HepG2 (cell line): ENCODE results near the gene SLC1A4. TPM values are rescaled to one million over a fixed set of nuclear protein-coding genes. Genes with fewer than 3 reads are reported as not detected.

Source experiments
- ATAC-seq: fragments of 200-7000 bp; cut with Tn5 transposase; 3 replicates; pipeline ENCODE4 v1.9.1; 2020; ENCODE audit warnings: mild to moderate bottlenecking, moderate library complexity
- BruUV-seq: library from RNA; stranded (reverse); fragments of 400-500 nt; replicated peaks from 2 replicates; lab custom pipeline; 2021; lab: Mats Ljungman, UMichigan
- CTCF ChIA-PET: fragments of 300-600 bp; formaldehyde crosslinking; extraction: SDS; loops from one replicate; lab custom pipeline; 2021; ENCODE audit warnings: low total read pairs, inconsistent platforms, low intra/inter-chr PET ratio; lab: Yijun Ruan, JAX
- POLR2A ChIA-PET: fragments of 350-600 bp; sonication (Branson Sonifier 250); formaldehyde crosslinking; loops from one replicate; lab custom pipeline; 2020; ENCODE audit warnings: antibody characterized with exemption, inconsistent platforms; lab: Yijun Ruan, JAX
- DNase-seq: peaks from one replicate; pipeline ENCODE4 v3.0.0-alpha.2; 2015; ENCODE audit warnings: low spot score
- FAIRE-seq: peaks from 3 replicates; lab custom pipeline; 2011; peaks lifted over from hg19 to GRCh38; lab: Jason Lieb, UNC
- H2AFZ ChIP-seq: one replicate; pipeline ENCODE4 v1.6.1; 2011; ENCODE audit warnings: low read length, inconsistent platforms
- H3K27ac ChIP-seq: fragments of 300-600 bp; 3 replicates; pipeline ENCODE4 v1.8.0; 2011; ENCODE audit warnings: mixed run types, mild to moderate bottlenecking, mixed read lengths, low read length, inconsistent platforms; ENCODE audit not compliant: insufficient read depth; ENCODE audit errors: extremely low read length
- H3K27me3 ChIP-seq, 2 experiments: fragments of 200-600 bp in 1 of 2; 2 replicates in 1 of 2; 3 replicates in 1 of 2; pipeline versions ENCODE4 v1.6.0 to v1.8.0; 2011; ENCODE audit warnings: low read length in 2 of 2, mild to moderate bottlenecking in 2 of 2, moderate library complexity in 2 of 2, inconsistent platforms in 1 of 2; ENCODE audit not compliant: insufficient read depth in 2 of 2, control insufficient read depth in 1 of 2
- H3K36me3 ChIP-seq, 2 experiments: fragments of 200-600 bp in 1 of 2; replicated peaks in 1 of 2; 2 replicates in 1 of 2; 3 replicates in 1 of 2; pipeline versions ENCODE4 v1.5.1 to v1.8.0; 2011; ENCODE audit warnings: low read length in 2 of 2, inconsistent platforms in 1 of 2; ENCODE audit not compliant: insufficient read depth in 2 of 2, control insufficient read depth in 1 of 2
- H3K4me1 ChIP-seq: 2 replicates; pipeline ENCODE4 v1.5.1; 2012; ENCODE audit warnings: low read length, inconsistent platforms; ENCODE audit not compliant: insufficient read depth
- H3K4me2 ChIP-seq: 2 replicates; pipeline ENCODE4 v1.6.0; 2011; ENCODE audit warnings: low read depth, low read length, inconsistent platforms
- H3K4me3 ChIP-seq, 3 experiments: fragments of 200-600 bp in 1 of 3; sonication (generic), shearing (Covaris generic) in 1 of 3; replicated peaks in 1 of 3; 2 replicates each; pipeline ENCODE4 v1.5.1; 2011 to 2016; ENCODE audit warnings: low read length in 3 of 3, inconsistent platforms in 2 of 3, low read depth in 2 of 3, mild to moderate bottlenecking in 2 of 3, control low read depth in 1 of 3, mixed read lengths in 1 of 3; ENCODE audit not compliant: insufficient read depth in 1 of 3
- H3K79me2 ChIP-seq: one replicate; pipeline ENCODE4 v1.6.1; 2011; ENCODE audit warnings: low read length, inconsistent platforms; ENCODE audit not compliant: insufficient read depth
- H3K9ac ChIP-seq: 2 replicates; pipeline ENCODE4 v1.6.0; 2011; ENCODE audit warnings: mild to moderate bottlenecking, low read depth, low read length, inconsistent platforms; ENCODE audit not compliant: insufficient read depth
- H3K9me3 ChIP-seq: 2 replicates; pipeline ENCODE4 v1.5.1; 2012; ENCODE audit warnings: mild to moderate bottlenecking, low read length
- H4K20me1 ChIP-seq: 2 replicates; pipeline ENCODE4 v1.6.0; 2011; ENCODE audit warnings: inconsistent platforms, mild to moderate bottlenecking, low read length, moderate library complexity; ENCODE audit not compliant: insufficient read depth
- ONECUT2 ChIP-seq: sonication (generic); formaldehyde crosslinking; IDR thresholded peaks from 2 replicates; pipeline ENCODE4 v1.4.0; 2020; ENCODE audit warnings: missing genetic modification reagents
- PAWR ChIP-seq: sonication (generic); formaldehyde crosslinking; IDR thresholded peaks from 2 replicates; pipeline ENCODE4 v1.4.0; 2020; ENCODE audit warnings: missing genetic modification reagents, mild to moderate bottlenecking, borderline replicate concordance
- REL ChIP-seq: sonication (generic); formaldehyde crosslinking; conservative IDR thresholded peaks from 2 replicates; pipeline ENCODE4 v1.8.0; 2022; ENCODE audit warnings: mild to moderate bottlenecking, missing genetic modification reagents, moderate library complexity
- SNAPC4 ChIP-seq: sonication (generic); formaldehyde crosslinking; IDR thresholded peaks from 2 replicates; pipeline ENCODE4 v1.4.0; 2020; ENCODE audit warnings: mild to moderate bottlenecking, missing genetic modification reagents
- TIGD3 ChIP-seq: sonication (generic); formaldehyde crosslinking; IDR thresholded peaks from 2 replicates; pipeline ENCODE4 v1.5.1; 2020; ENCODE audit warnings: mild to moderate bottlenecking, missing genetic modification reagents, borderline replicate concordance
- WIZ ChIP-seq: sonication (generic); formaldehyde crosslinking; IDR thresholded peaks from 2 replicates; pipeline ENCODE4 v1.5.1; 2020; ENCODE audit warnings: mild to moderate bottlenecking, missing genetic modification reagents
- ZBTB42 ChIP-seq: sonication (generic); formaldehyde crosslinking; IDR thresholded peaks from 2 replicates; pipeline ENCODE4 v1.5.0; 2020; ENCODE audit warnings: mild to moderate bottlenecking, missing genetic modification reagents
- ZFP36L2 ChIP-seq: sonication (generic); formaldehyde crosslinking; IDR thresholded peaks from 2 replicates; pipeline ENCODE4 v1.4.0; 2020; ENCODE audit warnings: missing genetic modification reagents
- ZNF136 ChIP-seq: sonication (generic); formaldehyde crosslinking; IDR thresholded peaks from 2 replicates; pipeline ENCODE4 v1.8.1; 2022; ENCODE audit warnings: low read depth, mild to moderate bottlenecking, moderate library complexity, missing genetic modification reagents
- ZNF280B ChIP-seq: sonication (generic); formaldehyde crosslinking; IDR thresholded peaks from 2 replicates; pipeline ENCODE4 v1.5.0; 2020; ENCODE audit warnings: missing genetic modification reagents, mild to moderate bottlenecking, borderline replicate concordance
- ZNF331 ChIP-seq: sonication (generic); formaldehyde crosslinking; IDR thresholded peaks from 2 replicates; pipeline ENCODE4 v1.4.0; 2020; ENCODE audit warnings: missing genetic modification reagents
- WGBS: methylation state at CpG from one replicate; pipeline ENCODE4 v1.1.6; 2017; ENCODE audit warnings: low lambda C conversion rate; 5-methylcytosine and 5-hydroxymethylcytosine counted together
- in situ Hi-C: cut with HindIII; loops from 2 replicates; pipeline ENCODE4 v1.10.0; 2017; ENCODE audit warnings: low pct_unique_long_range_greater_than_20kb; ENCODE audit not compliant: extremely low pct_ligation_motif_present
- intact Hi-C: fragments of 100-400 bp; cut with micrococcal nuclease; formaldehyde crosslinking; loops from one replicate; pipeline ENCODE4 v1.10.0; 2022; ENCODE audit not compliant: unreplicated experiment
- polyA plus RNA-seq, 8 experiments: library from polyadenylated mRNA; depleted of rRNA in 3 of 8; stranded (reverse) in 7 of 8; unstranded in 1 of 8; fragments of >200 nt; fragmentation: Illumina TruSeq in 4 of 8; extraction: Trizol in 4 of 8; gene quantifications; 2 replicates each; pipeline versions ENCODE4 v1.2.1 to v1.2.3, GENCODE V29; 2011 to 2016; ENCODE audit warnings: low read depth in 4 of 8, missing spikeins in 1 of 8, mixed read lengths in 1 of 8; ENCODE audit not compliant: insufficient read depth in 1 of 8
- total RNA-seq, 5 experiments: library from RNA; depleted of rRNA; stranded (reverse); fragments of >200 nt; fragmentation: Illumina TruSeq; extraction: Trizol; gene quantifications; 2 replicates each; pipeline ENCODE4 v1.2.3, GENCODE V29; 2016; ENCODE audit warnings: low read depth in 1 of 5

SLC1A4 gene
- total and polyA plus RNA-seq, 2 of the 13 experiments (the other 11 are each of a cell fraction or from before 2014, with no cell fraction given) = 21.0 to 39.6 TPM

- TF ChIP-seq ZNF280B (CRISPR knock-in tag) (peak; percentile 91), ZBTB42 (CRISPR knock-in tag) (peak; percentile 28; the same call in 1 of the 2 replicates)
These were observed 66.4 kb downstream of the SLC1A4 start (continued) for GRCh38 chr2:65055422-65056214.

GRCh38 chr2:65056215-65057053 lies 67.2 kb downstream of the SLC1A4 start, which contains the start of gene CEP68:
CEP68 (plus strand) TSS chr2:65056416; CDS start chr2:65069445, 13,029 bp downstream.
- FAIRE-seq = peak; percentile 97
- intact Hi-C loops = loop anchor here (5.0 to 10.0 kb wide), 2 partner anchors 76 to 518 kb away; partner anchors contain the start of gene RAB1A
- no TSS peak for BruUV-seq
- 0 out of 2 replicates have a peak, but pooled peaks have one; percentile 23 for TF ChIP-seq TIGD3 (CRISPR knock-in tag)
- no peak for TF ChIP-seq ONECUT2 (CRISPR knock-in tag)
- TF ChIP-seq ZNF331 (CRISPR knock-in tag) = peak; percentile 79
- peak; percentile 64 for TF ChIP-seq WIZ (CRISPR knock-in tag)
- TF ChIP-seq SNAPC4 = no peak
- TF ChIP-seq PAWR (CRISPR knock-in tag) = no peak
- TF ChIP-seq REL (CRISPR knock-in tag) = peak; percentile 96; the same call in 1 of the 2 replicates
- TF ChIP-seq ZFP36L2 (CRISPR knock-in tag) = no peak
- TF ChIP-seq ZNF136 = 0 out of 2 replicates have a peak, but pooled peaks have one; percentile 94

More at GRCh38 chr2:65056215-65057053, 67.2 kb downstream of the SLC1A4 start, which contains the start of gene CEP68:
- no peaks in the 10 kb centered on the region for H4K20me1 ChIP-seq
- H3K36me3 ChIP-seq = no peaks in the 10 kb centered on the region; a peak in 1 of 5 replicates
- CTCF ChIA-PET = no interaction called here
- H3K9me3 ChIP-seq = no peaks in the 10 kb centered on the region
- H3K4me2 ChIP-seq = peak within 1 kb of the TSS; percentile 99
- in situ Hi-C loops = loop anchor here (25.0 kb wide), 1 partner anchor 506 kb away; no protein-coding TSS in a partner anchor
- POLR2A ChIA-PET = interaction anchor here (0.5 to 3.5 kb wide), 40 partner anchors 9 to 532 kb away, joined by 3 to 62 read pairs (median 5); partner anchors contain the start of genes ACTR2, AFTPH, RAB1A and SERTAD2
- peak within 1 kb of the TSS; percentile 78 for H3K9ac ChIP-seq
- H3K79me2 ChIP-seq = peaks cover 43% of the 10 kb centered on the region
- 2% methylated on average over 41 of the region's 99 CpGs for WGBS
- peak within 1 kb of the TSS; percentile 71 for H3K27ac ChIP-seq
- peaks cover 71% of the 10 kb centered on the region for H3K4me1 ChIP-seq
- peak within 1 kb of the TSS; percentile 78 to 88 (median 83) for H3K4me3 ChIP-seq
- no peak within 1 kb of the TSS for H2AFZ ChIP-seq
- ATAC-seq = peak; percentile 94
- H3K27me3 ChIP-seq = no peaks in the 10 kb centered on the region; a peak in 1 of 5 replicates
- peak; percentile 98 for DNase-seq
